B cell (primary cell): ENCODE results near the gene VWA5B1. TPM values are rescaled to one million over a fixed set of nuclear protein-coding genes. Genes with fewer than 3 reads are reported as not detected.

Experiments
- ATAC-seq: fragments of 200-7000 bp; cut with Tn5 transposase; one replicate; pipeline ENCODE4 v1.10.0; 2021; ENCODE audit warnings: low read depth, mild to moderate bottlenecking, moderate number of reproducible peaks, moderate library complexity
- CTCF ChIA-PET: fragments of 350-600 bp; sonication (Branson Sonifier 250); formaldehyde crosslinking; loops from one replicate; lab custom pipeline; 2021; ENCODE audit warnings: antibody characterized with exemption, inconsistent platforms; lab: Charles Lee
- POLR2A ChIA-PET: fragments of 350-600 bp; sonication (Branson Sonifier 250); formaldehyde crosslinking; loops from one replicate; lab custom pipeline; 2021; ENCODE audit warnings: antibody characterized with exemption; lab: Charles Lee
- DNase-seq: peaks from one replicate; pipeline ENCODE4 v3.0.0; 2013
- H2AFZ ChIP-seq: 2 replicates; pipeline ENCODE4 v1.6.1; 2012; ENCODE audit warnings: mild to moderate bottlenecking, low read depth, low read length; ENCODE audit not compliant: insufficient read depth, poor library complexity, severe bottlenecking
- H3K27ac ChIP-seq, 2 donors: 1 replicate in 1 of 2; 2 replicates in 1 of 2; pipeline ENCODE4 v1.5.1; 2012 to 2013; ENCODE audit warnings: low read length in 2 of 2, mild to moderate bottlenecking in 2 of 2, moderate library complexity in 1 of 2
- H3K27me3 ChIP-seq, 4 experiments: fragments of 200-600 bp in 1 of 4; sonication (generic) in 1 of 4; replicated peaks in 1 of 4; 1 replicate in 2 of 4; 2 replicates in 2 of 4; pipeline versions ENCODE4 v1.6.1 to v1.7.0; 2013 to 2016; ENCODE audit warnings: low read length in 3 of 4, mild to moderate bottlenecking in 2 of 4, mixed read lengths in 1 of 4, moderate library complexity in 1 of 4; ENCODE audit not compliant: insufficient read depth in 4 of 4, control insufficient read depth in 3 of 4; ENCODE audit errors: control extremely low read depth in 1 of 4
- H3K36me3 ChIP-seq, 2 experiments: replicated peaks in 1 of 2; 1 replicate in 1 of 2; 2 replicates in 1 of 2; pipeline versions ENCODE4 v1.6.1 to v1.7.1; 2013; ENCODE audit warnings: low read length in 1 of 2; ENCODE audit not compliant: insufficient read depth in 2 of 2, control insufficient read depth in 1 of 2; ENCODE audit errors: control extremely low read depth in 1 of 2, extremely low read depth in 1 of 2
- H3K4me1 ChIP-seq, 2 donors: fragments of 200-600 bp in 1 of 2; sonication (generic) in 1 of 2; 1 replicate in 1 of 2; 2 replicates in 1 of 2; pipeline versions ENCODE4 v1.5.1 to v1.6.1; 2013 to 2017; ENCODE audit warnings: low read length in 2 of 2; ENCODE audit not compliant: control insufficient read depth in 2 of 2, insufficient read depth in 2 of 2
- H3K4me2 ChIP-seq: replicated peaks from 2 replicates; pipeline ENCODE3; 2012; ENCODE audit warnings: mild to moderate bottlenecking, low read depth, low read length; ENCODE audit not compliant: poor library complexity, severe bottlenecking
- H3K4me3 ChIP-seq, 5 experiments: fragments of 200-600 bp in 1 of 5; sonication (generic) in 1 of 5; 1 replicate in 3 of 5; 2 replicates in 2 of 5; pipeline versions ENCODE4 v1.5.1 to v1.7.0; 2011 to 2016; ENCODE audit warnings: low read length in 4 of 5, mild to moderate bottlenecking in 4 of 5, low read depth in 2 of 5, control low read depth in 1 of 5, moderate library complexity in 1 of 5; ENCODE audit not compliant: insufficient read depth in 1 of 5; ENCODE audit errors: control extremely low read depth in 1 of 5, extremely low read depth in 1 of 5
- H3K79me2 ChIP-seq: fragments of 200-600 bp; sonication (generic); one replicate; pipeline ENCODE4 v1.6.0; 2016; ENCODE audit warnings: low read length; ENCODE audit not compliant: control insufficient read depth, insufficient read depth
- H3K9ac ChIP-seq: fragments of 200-600 bp; sonication (generic); 2 replicates; pipeline ENCODE4 v1.6.1; 2017; ENCODE audit warnings: mild to moderate bottlenecking, low read length, moderate library complexity
- H3K9me3 ChIP-seq, 3 donors: one replicate each; pipeline versions ENCODE4 v1.6.1 to v1.7.1; 2013; ENCODE audit warnings: low read length in 2 of 3; ENCODE audit not compliant: control insufficient read depth in 2 of 3, insufficient read depth in 1 of 3; ENCODE audit errors: control extremely low read depth in 1 of 3
- H4K20me1 ChIP-seq: 2 replicates; pipeline ENCODE4 v1.6.0; 2012; ENCODE audit warnings: mild to moderate bottlenecking, low read length; ENCODE audit not compliant: insufficient read depth, control insufficient read depth, poor library complexity, severe bottlenecking
- H3K27ac Mint-ChIP-seq: one replicate; pipeline ENCODE4 v1.8.0; 2021; ENCODE audit warnings: mixed read lengths
- H3K27me3 Mint-ChIP-seq: one replicate; pipeline ENCODE4 v1.8.0; 2021; ENCODE audit warnings: mixed read lengths
- H3K4me1 Mint-ChIP-seq: one replicate; pipeline ENCODE4 v1.8.0; 2021; ENCODE audit warnings: mixed read lengths
- H3K4me3 Mint-ChIP-seq: one replicate; pipeline ENCODE4 v1.8.0; 2021; ENCODE audit warnings: mixed read lengths
- H3K9me3 Mint-ChIP-seq: one replicate; pipeline ENCODE4 v1.8.0; 2022; ENCODE audit warnings: mixed read lengths; ENCODE audit not compliant: insufficient read depth
- CTCF ChIP-seq: fragments of 200-600 bp; IDR thresholded peaks from one replicate; pipeline ENCODE4 v1.8.0; 2022; ENCODE audit warnings: antibody characterized with exemption, mild to moderate bottlenecking
- EZH2 ChIP-seq: IDR thresholded peaks from 2 replicates; pipeline ENCODE4 v1.6.1; 2012; ENCODE audit warnings: borderline replicate concordance, low read depth, mild to moderate bottlenecking, moderate library complexity, low read length; ENCODE audit not compliant: insufficient read depth, poor library complexity, severe bottlenecking
- WGBS: methylation state at CpG from one replicate; pipeline ENCODE4 v1.1.5; 2013; ENCODE audit warnings: missing lambda C conversion rate; ENCODE audit not compliant: insufficient coverage; 5-methylcytosine and 5-hydroxymethylcytosine counted together
- intact Hi-C: fragments of 100-400 bp; cut with micrococcal nuclease; formaldehyde crosslinking; loops from one replicate; pipeline ENCODE4 v1.10.0; 2022
- polyA plus RNA-seq: library from polyadenylated mRNA; depleted of rRNA; stranded (reverse); fragments of >200 nt; gene quantifications from 2 replicates; pipeline ENCODE4 v1.2.3, GENCODE V29; 2012
- total RNA-seq, 2 donors: library from RNA; stranded (reverse); fragments of 120-200 nt in 1 of 2; gene quantifications; 1 replicate in 1 of 2; 2 replicates in 1 of 2; pipeline versions ENCODE4 v1.2.3 to v1.2.4, GENCODE V29; 2013 to 2022

The VWA5B1 gene
- total and polyA plus RNA-seq, 2 donors (not counting 1 experiment from before 2014, with no cell fraction given): not detected

GRCh38 chr1:20275319-20275925 lies 15.3 kb upstream of the VWA5B1 start:
- Histone ChIP-seq H3K4me2 (no peak overlapping the region), H3K79me2 (no peaks in the 10 kb centered on the region), H3K27me3 (peaks cover 0 to 8% (median 0%) of the 10 kb centered on the region in 4 experiments), H3K4me1 (peaks cover 3 to 16% of the 10 kb centered on the region in 2 donors), H2AFZ (no peak overlapping the region), H3K9ac (no peak overlapping the region), H4K20me1 (no peaks in the 10 kb centered on the region), H3K4me3 (no peak overlapping the region), H3K27ac (no peak overlapping the region), H3K9me3 (peaks cover 0 to 2% (median 0%) of the 10 kb centered on the region in 3 donors), H3K36me3 (no peaks in the 10 kb centered on the region)
- ChIA-PET POLR2A (no interaction called here), CTCF (no interaction called here)
- H3K9me3 Mint-ChIP-seq: no peaks in the 10 kb centered on the region
- intact Hi-C loops: no loop called here
- TF ChIP-seq EZH2: no peak
- no peak for TF ChIP-seq CTCF
- H3K4me3 Mint-ChIP-seq: no peak overlapping the region
- ATAC-seq (no peak), DNase-seq (no peak)
- peaks cover 17% of the 10 kb centered on the region for H3K4me1 Mint-ChIP-seq
- H3K27me3 Mint-ChIP-seq: peaks cover 32% of the 10 kb centered on the region
- no peak overlapping the region for H3K27ac Mint-ChIP-seq
- WGBS: 64% methylated on average over 6 of the region's 7 CpGs

- no peak for DNase-seq
- Mint-ChIP-seq H3K9me3 (no peaks in the 10 kb centered on the region), H3K27ac (no peak overlapping the region), H3K27me3 (peaks cover 27% of the 10 kb centered on the region), H3K4me3 (no peak overlapping the region), H3K4me1 (peaks cover 17% of the 10 kb centered on the region)
- H3K27me3 ChIP-seq: peaks cover 0 to 7% (median 0%) of the 10 kb centered on the region in 4 experiments
- no peaks in the 10 kb centered on the region for H3K36me3 ChIP-seq
- no peak overlapping the region for H2AFZ ChIP-seq
- intact Hi-C loops: no loop called here
- 84% methylated on average over 12 of the region's 12 CpGs for WGBS
- H3K4me3 ChIP-seq: no peak overlapping the region
- ChIA-PET CTCF (no interaction called here), POLR2A (no interaction called here)
- TF ChIP-seq CTCF: no peak
- no peak for TF ChIP-seq EZH2
- no peak overlapping the region for H3K9ac ChIP-seq
- no peak overlapping the region for H3K27ac ChIP-seq
- H3K4me2 ChIP-seq: no peak overlapping the region
- H3K9me3 ChIP-seq: no peaks in the 10 kb centered on the region
- no peaks in the 10 kb centered on the region for H4K20me1 ChIP-seq
- no peaks in the 10 kb centered on the region for H3K79me2 ChIP-seq
- peaks cover 3 to 16% of the 10 kb centered on the region in 2 donors for H3K4me1 ChIP-seq
- no peak for ATAC-seq
These were observed 14.1 kb upstream of the VWA5B1 start for GRCh38 chr1:20276485-20277159.
